GM18499 (cell line): ENCODE data around the gene CTNNBL1.
A peak's percentile ranks its signal among the peaks of the same experiment; 100 is the strongest.
"Not testable (repeated sequence)": the region's sequence is repeated elsewhere in the genome, so short reads cannot be mapped to it uniquely, and the experiment has no call there.

ENCODE experiments used
- ATAC-seq: cut with Tn5 transposase; IDR thresholded peaks from one replicate; pipeline ENCODE4 v1.9.1; 2021; ENCODE audit warnings: moderate number of reproducible peaks; ENCODE audit not compliant: insufficient read depth, unreplicated experiment

The CTNNBL1 gene, protein sequence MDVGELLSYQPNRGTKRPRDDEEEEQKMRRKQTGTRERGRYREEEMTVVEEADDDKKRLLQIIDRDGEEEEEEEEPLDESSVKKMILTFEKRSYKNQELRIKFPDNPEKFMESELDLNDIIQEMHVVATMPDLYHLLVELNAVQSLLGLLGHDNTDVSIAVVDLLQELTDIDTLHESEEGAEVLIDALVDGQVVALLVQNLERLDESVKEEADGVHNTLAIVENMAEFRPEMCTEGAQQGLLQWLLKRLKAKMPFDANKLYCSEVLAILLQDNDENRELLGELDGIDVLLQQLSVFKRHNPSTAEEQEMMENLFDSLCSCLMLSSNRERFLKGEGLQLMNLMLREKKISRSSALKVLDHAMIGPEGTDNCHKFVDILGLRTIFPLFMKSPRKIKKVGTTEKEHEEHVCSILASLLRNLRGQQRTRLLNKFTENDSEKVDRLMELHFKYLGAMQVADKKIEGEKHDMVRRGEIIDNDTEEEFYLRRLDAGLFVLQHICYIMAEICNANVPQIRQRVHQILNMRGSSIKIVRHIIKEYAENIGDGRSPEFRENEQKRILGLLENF

GRCh38 chr20:37693635-37694626 lies at the start of gene CTNNBL1:
TSS of gene CTNNBL1 (plus strand) at chr20:37694030. CDS start at chr20:37694123, 93 bp downstream.
- peak; percentile 48 for ATAC-seq

DNA sequence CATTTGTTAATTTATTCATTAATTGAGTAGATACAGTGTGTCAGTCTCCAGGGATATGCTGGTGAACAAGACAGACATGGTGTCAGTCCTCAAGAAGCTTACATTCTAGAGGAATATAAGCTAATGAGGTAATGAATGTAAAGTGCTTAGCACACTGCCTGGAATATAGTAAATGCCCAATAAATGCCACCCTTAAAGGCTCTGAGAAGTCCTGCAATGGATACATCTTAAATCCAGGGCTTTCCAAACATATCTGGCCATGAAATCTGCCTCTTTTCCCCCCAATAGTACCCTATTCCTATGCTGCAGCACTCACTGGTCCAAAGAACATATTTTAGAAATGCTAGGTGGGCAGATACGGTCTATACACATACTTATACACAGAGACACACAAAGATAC lies 49.2 kb upstream of the CTNNBL1 start:
- no peak for ATAC-seq

DNA sequence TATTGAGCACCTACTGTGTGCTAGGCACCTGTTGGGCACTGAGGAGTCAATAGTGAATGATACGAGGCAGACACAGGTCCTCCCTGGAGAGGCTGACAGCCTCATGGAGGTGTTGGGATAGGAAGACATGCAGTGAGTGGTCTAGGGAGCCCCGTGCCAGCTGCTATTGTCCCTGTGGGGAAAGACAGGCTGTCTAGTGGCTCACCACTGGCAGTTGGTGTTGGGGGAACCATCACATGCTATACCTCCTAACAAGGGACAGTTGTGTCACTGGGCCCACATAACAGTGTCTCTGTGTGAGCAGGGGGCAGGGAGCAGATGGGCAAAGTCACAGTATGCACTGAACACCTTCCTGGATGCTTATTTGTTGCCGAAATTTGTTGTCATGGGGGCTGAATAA lies 45.9 kb upstream of the CTNNBL1 start:
- ATAC-seq = no peak

DNA sequence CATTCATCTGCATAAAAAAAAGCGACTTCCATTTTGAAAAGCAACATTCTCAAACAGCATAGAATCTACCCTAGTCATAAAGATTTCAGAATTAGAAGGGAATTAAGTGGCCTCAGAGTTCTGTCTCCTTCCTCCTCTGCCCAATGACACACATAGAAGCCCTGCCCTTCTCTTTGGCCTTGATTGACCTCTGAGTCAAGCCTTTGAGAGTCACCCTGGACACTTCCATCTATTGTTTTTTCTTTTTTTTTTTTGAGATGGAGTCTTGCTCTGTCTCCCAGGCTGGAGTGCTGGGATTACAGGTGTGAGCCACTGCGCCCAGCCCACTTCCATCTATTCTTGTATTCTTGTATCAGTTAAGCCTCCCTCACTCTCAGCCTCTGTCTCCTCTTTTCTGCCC lies 44.8 kb upstream of the CTNNBL1 start:
- no peak for ATAC-seq

DNA sequence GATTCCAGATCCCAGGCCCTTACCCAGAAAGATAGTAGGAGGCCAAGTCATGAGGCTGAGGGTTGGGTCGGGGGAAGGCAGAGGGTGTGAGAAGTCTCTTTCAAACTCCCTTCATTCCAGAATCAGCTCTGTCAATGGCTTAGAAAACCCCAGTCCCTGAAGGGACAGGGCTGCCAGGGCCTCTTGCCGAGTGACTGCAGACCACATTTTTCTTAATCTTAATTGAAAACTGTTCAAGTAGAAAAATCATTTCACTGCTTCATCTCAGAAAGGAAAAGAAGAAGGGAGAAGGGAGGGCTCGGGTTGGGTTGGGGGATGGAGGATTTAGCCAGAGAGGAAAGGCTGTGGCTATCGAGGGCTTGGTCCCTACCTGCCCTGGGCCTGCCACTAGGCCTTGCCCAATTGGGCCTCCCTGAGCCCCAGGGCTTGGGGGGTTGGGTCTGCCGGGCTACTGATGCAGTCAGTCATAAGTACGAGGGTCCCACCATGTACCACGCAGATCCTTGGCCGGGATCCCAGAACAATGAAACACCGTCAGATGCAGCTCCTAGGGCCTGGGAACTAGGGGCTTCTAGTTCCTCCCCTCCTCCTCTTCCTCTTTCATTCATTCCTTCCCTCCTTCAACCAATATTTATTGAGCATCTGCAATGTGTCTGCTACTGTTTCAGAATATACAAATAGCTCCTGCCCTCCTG lies 44.0 kb upstream of the CTNNBL1 start:
- ATAC-seq = no peak

DNA sequence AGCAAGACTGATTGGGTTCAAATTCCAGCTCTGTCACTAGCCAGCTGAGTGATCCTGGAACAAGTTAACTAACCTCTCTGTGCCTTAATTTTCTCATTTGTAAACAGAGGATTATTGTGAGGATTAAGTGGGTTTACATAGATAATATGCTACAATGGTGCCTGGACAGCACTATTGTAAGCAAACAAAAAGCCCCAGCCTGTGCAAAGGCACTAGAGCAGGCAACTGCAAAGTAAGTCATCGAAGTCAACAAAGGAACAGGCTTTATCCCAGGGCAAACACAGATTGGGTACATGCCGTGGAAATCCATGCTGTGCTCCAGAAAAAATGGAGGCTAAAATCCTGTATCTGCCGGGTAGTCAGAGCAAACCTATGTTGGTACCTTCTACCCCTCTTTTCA lies 43.2 kb upstream of the CTNNBL1 start:
- ATAC-seq = no peak

DNA sequence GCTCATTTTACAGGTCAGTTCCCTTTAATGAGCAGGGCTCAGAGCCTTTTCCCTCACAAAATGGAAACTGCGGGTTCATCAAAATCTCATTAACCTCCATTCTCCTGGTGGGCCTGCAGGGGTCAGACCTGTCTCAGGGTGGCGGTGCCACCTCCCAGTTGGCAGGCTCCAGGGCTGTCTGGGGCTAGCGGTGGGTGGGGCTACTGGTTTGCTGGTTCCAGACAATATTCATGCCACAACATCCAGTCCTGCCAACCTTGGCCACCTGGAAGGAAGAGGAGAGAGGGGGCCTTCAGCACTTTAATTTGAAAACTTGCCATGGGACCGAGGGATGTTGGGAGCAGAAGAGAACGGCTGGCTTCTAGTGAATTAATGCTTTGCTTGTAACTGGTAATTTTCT lies 41.9 kb upstream of the CTNNBL1 start:
- no peak for ATAC-seq

GRCh38 chr20:37656945-37657344 lies 36.9 kb upstream of the CTNNBL1 start:
- no peak for ATAC-seq

- ATAC-seq = no peak
Measured at GRCh38 chr20:37657924-37658804, 35.7 kb upstream of the CTNNBL1 start.

- ATAC-seq = no peak
Measured at GRCh38 chr20:37661519-37661918, 32.3 kb upstream of the CTNNBL1 start.

DNA sequence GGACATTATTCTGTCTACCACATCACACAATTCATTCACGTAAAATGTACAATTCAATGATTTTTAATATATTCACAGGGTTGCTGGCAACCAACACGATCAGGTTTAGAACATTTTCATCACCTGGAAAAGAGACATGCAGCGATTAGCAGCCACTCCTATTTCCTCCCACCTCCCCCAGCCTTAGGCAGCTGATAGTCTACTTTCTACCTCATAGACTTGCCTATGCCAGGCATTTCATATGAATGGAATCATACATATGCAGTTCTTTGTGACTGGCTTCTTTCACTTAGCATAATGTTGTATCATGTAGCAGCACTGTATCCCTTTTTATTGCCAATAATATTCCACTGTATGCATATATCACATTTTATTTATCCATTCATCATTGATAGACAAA lies 31.5 kb upstream of the CTNNBL1 start:
- no peak for ATAC-seq

GRCh38 chr20:37664595-37664994 lies 29.2 kb upstream of the CTNNBL1 start:
- not testable (repeated sequence) for ATAC-seq

GRCh38 chr20:37668166-37668565 lies 25.7 kb upstream of the CTNNBL1 start:
- ATAC-seq = no peak

DNA sequence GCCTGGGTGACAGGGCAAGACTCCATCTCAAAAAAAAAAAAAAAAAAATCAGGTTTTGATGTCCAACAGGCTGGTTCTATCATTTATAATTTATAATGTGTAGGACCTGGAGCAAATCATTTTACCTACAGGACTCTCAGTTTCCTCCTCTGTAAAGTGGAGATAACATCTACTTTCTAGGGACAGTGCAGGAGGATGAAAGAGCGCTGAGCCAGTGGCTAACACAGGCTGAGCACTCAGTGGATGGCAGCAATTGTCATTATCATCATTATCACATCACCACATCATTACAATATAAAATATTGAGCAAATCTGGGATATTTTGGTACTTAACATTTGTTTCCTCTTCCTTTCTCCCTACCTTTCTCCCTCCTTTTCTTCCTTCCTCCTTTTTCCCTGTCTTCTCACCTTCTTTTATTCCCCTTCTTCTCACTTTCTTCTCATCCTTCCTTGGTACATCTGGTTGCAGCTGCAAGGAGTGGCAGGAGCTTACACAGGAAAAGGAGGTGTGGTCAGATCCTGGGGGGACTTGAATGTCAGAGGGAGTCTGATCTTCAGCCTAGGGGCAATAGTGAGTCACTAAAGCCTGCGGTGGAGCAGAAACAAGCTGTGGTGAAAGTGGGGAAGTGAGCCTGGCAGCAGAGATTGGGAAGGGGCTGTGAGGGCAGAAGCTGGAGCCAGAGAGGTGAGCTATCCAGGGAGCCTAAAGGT lies 24.6 kb upstream of the CTNNBL1 start:
- no peak for ATAC-seq

DNA sequence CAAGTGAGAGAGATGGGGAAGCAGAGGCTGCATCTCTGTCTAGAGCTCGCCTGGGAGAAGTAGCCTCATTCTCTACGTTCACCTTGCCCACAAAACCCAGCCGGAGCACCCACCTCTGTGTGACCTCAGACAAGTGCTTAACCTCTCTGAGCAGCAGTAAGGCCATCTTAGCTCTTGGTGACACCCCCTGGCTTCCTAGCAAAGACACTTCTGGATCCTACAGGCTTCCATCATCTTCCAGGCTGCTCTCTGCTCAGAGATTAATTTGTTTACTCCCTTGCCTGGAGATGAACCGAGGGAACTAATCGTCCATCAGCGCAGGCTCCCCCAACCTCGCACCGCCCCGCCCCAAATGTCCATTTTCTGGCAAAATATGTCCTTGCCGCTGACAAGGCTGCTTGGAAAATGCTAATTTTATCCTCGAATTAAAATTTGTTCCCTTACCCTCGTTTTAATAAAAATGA lies 24.0 kb upstream of the CTNNBL1 start:
- no peak for ATAC-seq

DNA sequence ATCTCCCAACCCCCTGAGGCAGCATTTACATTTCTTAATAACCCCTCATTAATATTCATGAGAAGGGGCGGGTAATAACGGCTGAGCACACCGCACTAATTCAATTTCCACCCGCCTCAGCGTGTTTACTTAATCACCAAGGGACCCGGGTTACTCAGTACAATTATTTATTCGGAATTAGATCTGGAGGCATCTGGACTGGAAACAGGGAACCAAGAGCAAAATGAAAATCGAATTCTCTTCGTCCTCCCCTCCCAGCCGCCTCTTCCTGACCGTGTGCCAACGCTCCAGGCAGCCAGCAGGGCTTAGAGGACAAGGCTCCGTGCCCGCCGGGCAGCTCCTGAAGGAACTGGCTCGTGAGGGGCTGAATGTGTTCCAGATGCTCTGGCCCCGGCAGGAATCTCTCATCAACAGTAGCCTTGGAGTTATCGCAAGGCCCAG lies 23.5 kb upstream of the CTNNBL1 start:
- no peak for ATAC-seq

DNA sequence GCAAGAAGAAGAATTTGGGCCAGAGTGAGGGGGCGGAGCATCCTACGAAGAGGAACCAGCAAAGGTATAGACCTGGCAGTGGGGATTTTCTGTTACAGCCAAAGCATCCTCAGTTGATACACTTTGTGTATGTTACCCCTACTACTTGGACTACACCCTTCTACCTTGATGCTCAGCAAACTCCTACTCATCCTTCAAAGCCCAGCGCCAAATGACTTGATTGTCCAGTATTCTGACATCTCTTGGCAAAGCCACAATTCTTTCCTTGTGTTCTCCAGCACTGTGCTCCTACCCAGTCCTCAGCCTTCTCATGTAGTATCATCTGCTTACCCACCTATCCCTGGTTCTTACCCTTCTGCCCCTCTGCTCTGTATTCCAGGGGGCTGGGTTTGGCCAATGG lies 21.7 kb upstream of the CTNNBL1 start:
- ATAC-seq = no peak

DNA sequence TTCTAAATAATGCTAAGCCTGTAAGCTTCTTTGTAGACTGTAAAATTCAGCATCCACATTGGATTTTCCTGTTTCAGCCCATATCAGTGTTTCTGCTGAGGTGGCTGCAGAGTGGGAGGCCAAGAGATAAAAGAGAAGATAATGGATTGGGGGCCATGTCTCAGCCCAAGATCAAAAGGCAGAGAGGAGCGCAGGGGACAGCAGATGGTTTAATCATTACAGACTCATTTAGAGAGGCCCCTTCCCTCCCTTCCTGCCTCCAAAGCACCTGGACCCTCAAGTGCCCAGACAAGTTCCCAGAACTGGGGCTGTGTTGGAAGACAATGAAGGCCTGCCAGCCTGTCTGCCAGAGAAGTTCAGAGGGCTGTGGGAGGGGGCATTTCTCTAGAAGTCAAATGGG lies 20.4 kb upstream of the CTNNBL1 start:
- ATAC-seq = no peak

- ATAC-seq = no peak
Measured at GRCh38 chr20:37676440-37676839, 17.4 kb upstream of the CTNNBL1 start.
